H9 (cell line): Measurements from ENCODE around the gene CEMIP. TPM values are rescaled to one million over a fixed set of nuclear protein-coding genes. Genes with fewer than 3 reads are reported as not detected.
A peak's percentile ranks its signal among the peaks of the same experiment; 100 is the strongest.

Source experiments
- DNase-seq: peaks from one replicate; pipeline ENCODE4 v3.0.0-alpha.2; 2017
- H2AFZ ChIP-seq: one replicate; pipeline ENCODE4 v1.6.1; 2013; ENCODE audit warnings: mild to moderate bottlenecking, low read length, control low read depth, moderate library complexity
- H2AK5ac ChIP-seq: 2 replicates; pipeline ENCODE4 v1.6.1; 2013; ENCODE audit warnings: low read length, control low read depth, mixed read lengths; ENCODE audit not compliant: insufficient read length
- H2BK120ac ChIP-seq: one replicate; pipeline ENCODE4 v1.6.1; 2013; ENCODE audit warnings: low read depth, mild to moderate bottlenecking, low read length, control low read depth, inconsistent platforms; ENCODE audit not compliant: poor library complexity, severe bottlenecking
- H2BK12ac ChIP-seq: 2 replicates; pipeline ENCODE4 v1.6.1; 2013; ENCODE audit warnings: low read length, control low read depth, mixed read lengths, low read depth; ENCODE audit not compliant: insufficient read length
- H2BK15ac ChIP-seq: 2 replicates; pipeline ENCODE4 v1.6.1; 2013; ENCODE audit warnings: low read depth, low read length, control low read depth
- H2BK20ac ChIP-seq: one replicate; pipeline ENCODE4 v1.6.1; 2013; ENCODE audit warnings: low read depth, mild to moderate bottlenecking, low read length, control low read depth, inconsistent platforms; ENCODE audit not compliant: poor library complexity, severe bottlenecking
- H2BK5ac ChIP-seq: 2 replicates; pipeline ENCODE4 v1.6.1; 2013; ENCODE audit warnings: low read length, control low read depth, mixed read lengths; ENCODE audit not compliant: insufficient read length
- H3K14ac ChIP-seq: 2 replicates; pipeline ENCODE4 v1.6.1; 2013; ENCODE audit warnings: low read length, control low read depth; ENCODE audit not compliant: insufficient read depth
- H3K18ac ChIP-seq: 2 replicates; pipeline ENCODE4 v1.6.1; 2013; ENCODE audit warnings: low read depth, mild to moderate bottlenecking, mixed read lengths, low read length, control low read depth; ENCODE audit not compliant: insufficient read length
- H3K23ac ChIP-seq: 2 replicates; pipeline ENCODE4 v1.6.1; 2013; ENCODE audit warnings: low read length, control low read depth, mixed read lengths, low read depth; ENCODE audit not compliant: insufficient read length
- H3K23me2 ChIP-seq: 2 replicates; pipeline ENCODE4 v1.6.1; 2013; ENCODE audit warnings: low read depth, mild to moderate bottlenecking, mixed read lengths, low read length, control low read depth; ENCODE audit not compliant: insufficient read length, poor library complexity, severe bottlenecking
- H3K27ac ChIP-seq: 2 replicates; pipeline ENCODE4 v1.5.1; 2013; ENCODE audit warnings: low read length, control low read depth, mixed read lengths, low read depth; ENCODE audit not compliant: insufficient read length
- H3K27me3 ChIP-seq: 2 replicates; pipeline ENCODE4 v1.6.1; 2013; ENCODE audit warnings: low read length, control low read depth, inconsistent platforms; ENCODE audit not compliant: insufficient read depth
- H3K4ac ChIP-seq: 2 replicates; pipeline ENCODE4 v1.6.1; 2013; ENCODE audit warnings: low read depth, mild to moderate bottlenecking, control low read depth, inconsistent platforms, low read length, moderate library complexity
- H3K4me1 ChIP-seq: 2 replicates; pipeline ENCODE4 v1.6.1; 2013; ENCODE audit warnings: low read length, control low read depth, inconsistent platforms; ENCODE audit not compliant: insufficient read depth
- H3K4me2 ChIP-seq: 2 replicates; pipeline ENCODE4 v1.6.1; 2013; ENCODE audit warnings: low read length, control low read depth, mixed read lengths; ENCODE audit not compliant: insufficient read length, insufficient read depth
- H3K56ac ChIP-seq: 2 replicates; pipeline ENCODE4 v1.6.1; 2013; ENCODE audit warnings: low read depth, mild to moderate bottlenecking, mixed read lengths, low read length, control low read depth; ENCODE audit not compliant: insufficient read length
- H3K79me1 ChIP-seq: 2 replicates; pipeline ENCODE4 v1.6.1; 2013; ENCODE audit warnings: low read depth, mild to moderate bottlenecking, moderate library complexity, low read length, control low read depth, inconsistent platforms; ENCODE audit not compliant: insufficient read depth, poor library complexity, severe bottlenecking
- H3K79me2 ChIP-seq: 2 replicates; pipeline ENCODE4 v1.6.1; 2013; ENCODE audit warnings: low read length, control low read depth, inconsistent platforms; ENCODE audit not compliant: insufficient read depth
- H3K9ac ChIP-seq: 2 replicates; pipeline ENCODE4 v1.6.1; 2013; ENCODE audit warnings: low read length, control low read depth, mixed read lengths; ENCODE audit not compliant: insufficient read length; ENCODE audit errors: extremely low read depth
- H3K9me3 ChIP-seq: one replicate; pipeline ENCODE4 v1.6.1; 2013; ENCODE audit warnings: low read depth, low read length, inconsistent platforms; ENCODE audit not compliant: control insufficient read depth
- H3T11ph ChIP-seq: one replicate; pipeline ENCODE4 v1.6.1; 2013; ENCODE audit warnings: mild to moderate bottlenecking, low read length, control low read depth, inconsistent platforms
- H4K20me1 ChIP-seq: one replicate; pipeline ENCODE4 v1.6.1; 2013; ENCODE audit not compliant: control insufficient read depth, insufficient read length, insufficient read depth
- H4K5ac ChIP-seq: 2 replicates; pipeline ENCODE4 v1.6.1; 2013; ENCODE audit warnings: low read depth, mild to moderate bottlenecking, mixed read lengths, low read length, control low read depth; ENCODE audit not compliant: insufficient read length
- H4K8ac ChIP-seq: replicated peaks from 2 replicates; pipeline ENCODE4 v1.6.1; 2013; ENCODE audit warnings: low read length, control low read depth, mixed read lengths, low read depth; ENCODE audit not compliant: insufficient read length
- H4K91ac ChIP-seq: 2 replicates; pipeline ENCODE4 v1.6.1; 2013; ENCODE audit warnings: low read depth, mild to moderate bottlenecking, moderate library complexity, mixed read lengths, low read length, control low read depth; ENCODE audit not compliant: insufficient read length
- H3K27ac Mint-ChIP-seq, 3 experiments: 2 replicates in 2 of 3; 3 replicates in 1 of 3; pipeline ENCODE4 v1.8.0; 2020 to 2021; ENCODE audit warnings: mixed read lengths in 3 of 3, mild to moderate bottlenecking in 1 of 3, moderate library complexity in 1 of 3
- H3K27me3 Mint-ChIP-seq: 2 replicates; pipeline ENCODE4 v1.8.0; 2021; ENCODE audit warnings: low read depth, mild to moderate bottlenecking, moderate library complexity, mixed read lengths
- H3K36me3 Mint-ChIP-seq, 3 experiments: 2 replicates in 2 of 3; 3 replicates in 1 of 3; pipeline ENCODE4 v1.8.0; 2020 to 2021; ENCODE audit warnings: low read depth in 3 of 3, mixed read lengths in 3 of 3; ENCODE audit not compliant: insufficient read depth in 1 of 3
- H3K4me1 Mint-ChIP-seq, 2 experiments: 2 replicates each; pipeline ENCODE4 v1.8.0; 2020; ENCODE audit warnings: mixed read lengths in 2 of 2
- H3K4me3 Mint-ChIP-seq, 2 experiments: 2 replicates in 1 of 2; 3 replicates in 1 of 2; pipeline ENCODE4 v1.8.0; 2020 to 2021; ENCODE audit warnings: mild to moderate bottlenecking in 2 of 2, mixed read lengths in 2 of 2, moderate library complexity in 1 of 2
- H3K9me3 Mint-ChIP-seq, 2 experiments: 2 replicates in 1 of 2; 3 replicates in 1 of 2; pipeline ENCODE4 v1.8.0; 2020; ENCODE audit warnings: mild to moderate bottlenecking in 2 of 2, mixed read lengths in 2 of 2, moderate library complexity in 1 of 2
- CTCF ChIP-seq: fragments of 200-600 bp; sonication (generic); conservative IDR thresholded peaks from 3 replicates; pipeline ENCODE4 v1.8.0; 2021; ENCODE audit warnings: antibody characterized with exemption, mild to moderate bottlenecking
- WGBS: extraction: QIAGEN DNeasy Blood & Tissue Kit; methylation state at CpG from one replicate; pipeline ENCODE4 v1.1.7; 2013; ENCODE audit warnings: missing lambda C conversion rate, low lambda C conversion rate, mixed read lengths; ENCODE audit not compliant: insufficient read length; ENCODE audit errors: extremely low coverage; 5-methylcytosine and 5-hydroxymethylcytosine counted together
- total RNA-seq: library from RNA; stranded (reverse); gene quantifications from 2 replicates; pipeline ENCODE4 v1.2.1, GENCODE V29; 2021

Gene CEMIP
- total RNA-seq, 1 experiment from 2014 or later, result 0.09 TPM

GRCh38 chr15:80966431-80967197 is 187.4 kb downstream of the CEMIP start:
- H3K27ac Mint-ChIP-seq, result peak overlapping the region; percentile 44 to 80 (median 76)

More at GRCh38 chr15:80966431-80967197, 187.4 kb downstream of the CEMIP start:
- H2BK5ac ChIP-seq, result no peak overlapping the region
- H3K79me1 ChIP-seq, result no peaks in the 10 kb centered on the region
- no peak overlapping the region for H3K23ac ChIP-seq
- H3K18ac ChIP-seq, result no peak overlapping the region
- H3K4ac ChIP-seq, result no peak overlapping the region
- H3K9me3 Mint-ChIP-seq, result peaks cover 10 to 16% of the 10 kb centered on the region in 2 experiments
- no peak overlapping the region for H2BK20ac ChIP-seq
- H3K4me3 Mint-ChIP-seq, result no peak overlapping the region
- no peak overlapping the region for H3T11ph ChIP-seq
- peaks cover 42 to 46% of the 10 kb centered on the region in 2 experiments for H3K4me1 Mint-ChIP-seq
- no peaks in the 10 kb centered on the region for H3K9me3 ChIP-seq
- no peak overlapping the region for H3K14ac ChIP-seq
- no peak overlapping the region for H2AK5ac ChIP-seq
- no peak overlapping the region for H3K56ac ChIP-seq
- no CpG with 5 or more reads among the region's 8 CpGs for WGBS
- no peaks in the 10 kb centered on the region for H3K27me3 ChIP-seq
- no peaks in the 10 kb centered on the region for H4K20me1 ChIP-seq
- peaks cover 21 to 35% (median 33%) of the 10 kb centered on the region in 3 experiments for H3K36me3 Mint-ChIP-seq
- no peak overlapping the region for H3K4me2 ChIP-seq
- no peak overlapping the region for H2AFZ ChIP-seq
- no peak overlapping the region for H4K91ac ChIP-seq
- TF ChIP-seq CTCF, result no peak
- peak overlapping the region; percentile 12 for H2BK12ac ChIP-seq
- H2BK15ac ChIP-seq, result no peak overlapping the region
- H3K79me2 ChIP-seq, result no peaks in the 10 kb centered on the region
- no peak for DNase-seq
- H4K8ac ChIP-seq, result no peak overlapping the region
- H3K9ac ChIP-seq, result no peak overlapping the region
- H2BK120ac ChIP-seq, result no peak overlapping the region
- H3K4me1 ChIP-seq, result peaks cover 15% of the 10 kb centered on the region
- no peaks in the 10 kb centered on the region for H3K23me2 ChIP-seq
- H3K27me3 Mint-ChIP-seq, result no peaks in the 10 kb centered on the region; the same call in 1 of the 2 replicates
- H4K5ac ChIP-seq, result no peak overlapping the region
- H3K27ac ChIP-seq, result no peak overlapping the region
